GM21515 (cell line): Measurements from ENCODE around the gene MSH5.
"Not testable (repeated sequence)": the region's sequence is repeated elsewhere in the genome, so short reads cannot be mapped to it uniquely, and the experiment has no call there.

ENCODE experiments used
- ATAC-seq: cut with Tn5 transposase; IDR thresholded peaks from one replicate; pipeline ENCODE4 v1.9.1; 2021; ENCODE audit not compliant: unreplicated experiment

The MSH5 gene

GRCh38 chr6:31799781-31800180 lies 60.0 kb downstream of the MSH5 start:
- no peak for ATAC-seq

GRCh38 chr6:31801031-31801927 lies 61.5 kb downstream of the MSH5 start:
- ATAC-seq: not testable (repeated sequence)

- no peak for ATAC-seq
Measured at GRCh38 chr6:31805939-31806469, 66.2 kb downstream of the MSH5 start.

DNA sequence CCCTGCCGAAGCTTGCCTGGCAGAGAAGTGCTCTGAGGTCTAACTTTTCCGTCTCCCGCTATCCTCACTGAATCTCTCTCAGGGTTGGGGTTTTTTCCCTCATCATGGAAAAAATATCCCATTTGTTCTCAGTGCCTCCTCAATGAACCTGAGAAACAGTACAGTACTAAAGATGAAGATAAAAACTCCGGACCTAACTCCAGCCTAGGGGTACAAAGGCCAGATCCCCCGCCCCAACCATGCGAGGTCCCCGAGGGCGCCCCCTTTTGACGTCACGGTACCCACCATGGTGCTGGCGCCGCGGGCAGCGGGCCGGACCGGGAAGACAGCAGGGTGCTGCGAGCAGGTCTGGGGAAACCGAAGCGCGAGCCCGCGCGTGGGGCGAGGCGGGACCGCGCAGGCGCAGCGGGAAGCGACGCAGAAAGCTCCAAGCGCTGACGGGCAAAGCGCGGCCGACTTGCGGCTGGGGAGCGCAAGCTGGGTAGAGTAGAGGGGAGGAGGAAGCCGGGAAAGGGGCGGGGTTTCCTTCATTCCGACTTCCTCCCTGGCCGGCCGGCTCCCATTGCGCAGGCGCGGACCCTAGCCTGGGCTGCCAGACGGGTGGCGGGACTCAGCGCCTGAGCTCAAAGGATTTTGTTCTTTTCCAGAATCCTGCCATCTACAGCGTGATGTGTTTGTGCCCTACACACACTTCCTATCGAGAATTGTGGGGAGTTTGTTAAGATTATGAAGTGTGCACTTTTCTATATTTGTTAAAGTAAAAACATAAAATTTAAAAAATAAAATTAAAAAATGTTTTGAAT lies 66.9 kb downstream of the MSH5 start, which contains the start of gene LSM2:
LSM2 (minus strand) TSS at position 497 of the 803 bp plus-strand sequence; CDS start at position 288, 209 bp downstream.
- ATAC-seq: peak; percentile 86

- ATAC-seq: not testable (repeated sequence)
Measured at GRCh38 chr6:31808599-31808998, 68.8 kb downstream of the MSH5 start.

DNA sequence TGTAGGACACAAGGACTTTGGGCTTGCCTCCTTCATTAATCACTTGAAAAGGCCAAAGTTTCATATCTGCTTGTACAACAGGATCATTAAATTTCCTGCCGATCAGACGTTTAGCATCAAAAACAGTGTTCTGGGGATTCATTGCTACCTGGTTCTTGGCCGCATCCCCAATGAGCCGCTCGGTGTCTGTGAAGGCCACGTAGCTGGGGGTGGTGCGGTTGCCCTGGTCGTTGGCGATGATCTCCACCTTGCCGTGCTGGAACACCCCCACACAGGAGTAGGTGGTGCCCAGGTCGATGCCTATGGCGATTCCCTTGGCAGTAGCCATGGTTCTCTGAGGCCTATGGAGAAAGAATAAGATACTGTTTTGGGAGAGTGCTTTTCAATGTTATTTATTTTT lies 71.8 kb downstream of the MSH5 start:
- no peak for ATAC-seq
